GM03348 (cell line): ENCODE data around the gene NT5C.

Experiments
- DNase-seq: peaks from one replicate; pipeline ENCODE4 v3.0.0; 2012; ENCODE audit warnings: low spot score

Gene NT5C

DNA sequence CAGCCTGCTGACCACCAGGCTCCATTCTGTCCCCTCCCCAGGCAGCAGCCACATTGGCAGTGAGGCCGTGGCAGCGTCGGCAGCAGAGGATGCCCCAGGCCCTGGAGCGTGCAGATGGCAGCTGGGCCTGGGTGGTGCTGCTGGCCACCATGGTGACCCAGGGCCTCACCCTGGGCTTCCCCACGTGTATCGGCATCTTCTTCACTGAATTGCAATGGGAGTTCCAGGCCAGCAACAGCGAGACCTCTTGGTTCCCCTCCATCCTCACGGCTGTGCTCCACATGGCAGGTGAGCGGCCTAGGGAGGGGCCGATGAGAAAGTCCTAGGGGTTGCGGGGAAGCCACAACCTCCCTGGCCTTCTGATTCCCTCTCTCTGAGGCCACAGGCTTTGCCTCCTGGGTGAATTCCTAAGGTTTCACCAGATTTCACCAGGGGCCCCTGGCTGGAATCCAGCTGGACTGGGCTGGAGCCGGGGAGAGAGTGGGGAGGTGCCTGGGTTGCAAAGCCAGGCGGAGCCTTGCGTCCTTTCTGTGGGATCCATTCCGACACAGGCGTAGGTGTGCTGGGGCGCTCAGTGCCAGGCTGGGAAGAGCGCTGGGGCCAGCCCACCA is 37.9 kb downstream of the NT5C start:
- DNase-seq = no peak

DNA sequence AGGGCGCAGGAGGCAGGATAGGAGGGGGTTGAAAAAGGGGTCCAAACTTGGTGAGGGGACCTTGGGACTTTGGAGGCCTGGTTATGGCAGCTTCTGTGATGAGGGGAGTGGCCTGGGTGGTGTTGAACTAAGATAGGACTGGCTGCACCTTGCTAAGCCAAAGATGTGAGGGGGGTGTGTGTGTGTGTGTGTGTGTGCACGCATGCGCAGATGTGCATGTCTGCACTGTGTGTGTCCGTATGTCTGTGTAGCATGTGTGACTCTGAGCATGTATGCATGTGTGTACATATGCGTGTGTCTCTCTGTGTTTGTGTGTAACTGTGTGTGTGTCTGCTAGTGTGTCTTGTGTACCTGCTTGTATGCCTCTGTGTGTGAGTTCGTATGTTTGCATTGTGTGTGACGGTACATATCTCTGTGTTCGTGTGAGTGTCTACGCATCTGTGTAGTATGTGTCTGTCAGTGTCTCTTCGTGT is 39.7 kb downstream of the NT5C start:
- DNase-seq = no peak

DNA sequence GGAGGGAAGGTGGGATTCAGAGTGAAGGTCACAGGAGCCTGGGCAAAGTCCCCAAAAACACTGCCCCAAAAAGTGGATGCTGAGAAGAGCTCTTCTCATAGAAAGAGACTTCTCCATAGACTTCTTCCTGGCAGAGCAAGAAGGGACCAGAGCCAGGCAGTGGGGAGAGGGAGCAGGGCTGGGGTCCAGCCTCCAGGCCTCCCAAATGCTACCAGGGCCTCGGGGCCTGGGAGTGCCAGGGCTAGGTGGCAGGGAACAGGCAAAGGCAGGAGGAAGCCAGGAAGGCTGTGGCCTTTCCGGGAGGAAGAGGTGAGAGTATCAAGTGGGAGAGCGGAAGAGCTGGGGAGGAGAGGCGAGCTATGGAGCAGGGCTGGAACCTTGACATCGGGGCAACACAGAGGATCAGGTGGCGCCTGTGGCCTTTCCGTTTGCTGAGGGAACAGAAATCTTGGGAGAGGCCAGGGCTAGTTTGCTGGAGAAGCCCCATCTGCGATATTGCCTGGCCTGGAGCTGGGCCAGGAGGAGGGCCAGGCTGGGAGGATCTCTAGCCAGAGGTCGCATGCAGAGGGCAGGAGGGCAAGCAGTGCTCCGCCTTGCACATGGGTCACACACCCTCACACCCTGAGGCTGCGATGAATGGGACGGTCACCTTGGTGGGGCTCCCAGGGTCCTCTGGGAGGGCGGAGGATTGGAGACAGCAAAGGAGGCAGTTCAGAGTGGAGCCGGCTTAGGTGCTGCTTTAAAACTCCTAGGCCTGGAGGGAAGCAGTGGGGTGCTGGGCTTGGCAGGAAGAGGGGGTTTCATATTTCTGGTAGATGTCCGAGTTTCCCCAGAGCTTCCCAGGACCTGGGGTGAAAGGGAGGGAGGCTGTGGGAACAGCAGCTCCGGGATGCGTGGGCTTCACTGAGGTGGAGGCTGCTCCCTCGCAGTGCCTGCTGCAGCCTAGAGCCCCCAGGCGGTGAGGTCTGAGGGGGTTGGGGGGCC is 40.4 kb downstream of the NT5C start:
- DNase-seq = no peak

DNA sequence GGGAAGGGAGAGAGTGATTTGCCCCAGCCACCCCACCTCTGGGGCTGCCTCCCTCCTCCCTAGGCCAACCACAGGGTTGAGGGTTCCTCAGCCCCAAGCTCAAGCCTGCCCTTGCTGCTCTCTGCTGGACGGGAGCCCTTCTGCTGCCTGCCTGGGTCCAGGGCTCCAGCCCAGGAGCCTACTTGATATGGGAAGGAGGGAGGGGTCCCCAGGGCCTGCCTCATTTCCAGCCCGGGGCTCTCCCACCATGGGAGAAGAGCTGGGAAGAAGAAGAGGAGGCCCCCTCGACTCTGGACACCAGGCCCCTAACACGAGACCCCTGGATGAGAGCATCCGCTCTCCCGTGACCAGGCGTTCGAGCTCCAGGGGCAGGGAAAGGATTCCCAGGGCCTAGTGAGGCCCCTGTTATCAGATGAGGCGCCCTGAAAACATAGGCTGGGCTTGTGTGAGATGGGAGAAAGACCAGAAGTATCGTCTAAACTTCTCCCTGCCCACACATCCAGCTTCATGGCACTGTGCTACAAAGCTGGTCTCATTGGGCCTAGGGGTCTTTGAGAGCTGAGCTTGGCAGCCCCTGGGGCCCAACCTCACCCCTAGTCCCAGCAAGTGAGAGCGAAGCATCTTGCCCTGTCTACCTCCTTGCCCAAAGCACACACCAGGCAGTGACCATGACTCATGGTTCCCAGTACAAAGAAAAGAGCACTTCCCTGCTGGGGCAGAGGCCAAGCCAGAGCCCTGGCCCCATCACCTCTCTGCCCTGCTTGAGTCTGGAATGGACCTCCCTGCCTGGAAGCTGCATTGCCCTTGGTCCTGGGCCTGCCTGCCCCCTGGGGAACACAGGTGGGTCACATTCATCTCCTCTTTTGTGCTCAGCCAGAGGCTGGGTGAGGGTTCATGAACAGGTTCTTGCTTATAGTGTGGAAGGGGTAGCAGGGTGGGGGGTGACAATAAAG is 42.8 kb downstream of the NT5C start:
- peak; percentile 44 for DNase-seq

DNA sequence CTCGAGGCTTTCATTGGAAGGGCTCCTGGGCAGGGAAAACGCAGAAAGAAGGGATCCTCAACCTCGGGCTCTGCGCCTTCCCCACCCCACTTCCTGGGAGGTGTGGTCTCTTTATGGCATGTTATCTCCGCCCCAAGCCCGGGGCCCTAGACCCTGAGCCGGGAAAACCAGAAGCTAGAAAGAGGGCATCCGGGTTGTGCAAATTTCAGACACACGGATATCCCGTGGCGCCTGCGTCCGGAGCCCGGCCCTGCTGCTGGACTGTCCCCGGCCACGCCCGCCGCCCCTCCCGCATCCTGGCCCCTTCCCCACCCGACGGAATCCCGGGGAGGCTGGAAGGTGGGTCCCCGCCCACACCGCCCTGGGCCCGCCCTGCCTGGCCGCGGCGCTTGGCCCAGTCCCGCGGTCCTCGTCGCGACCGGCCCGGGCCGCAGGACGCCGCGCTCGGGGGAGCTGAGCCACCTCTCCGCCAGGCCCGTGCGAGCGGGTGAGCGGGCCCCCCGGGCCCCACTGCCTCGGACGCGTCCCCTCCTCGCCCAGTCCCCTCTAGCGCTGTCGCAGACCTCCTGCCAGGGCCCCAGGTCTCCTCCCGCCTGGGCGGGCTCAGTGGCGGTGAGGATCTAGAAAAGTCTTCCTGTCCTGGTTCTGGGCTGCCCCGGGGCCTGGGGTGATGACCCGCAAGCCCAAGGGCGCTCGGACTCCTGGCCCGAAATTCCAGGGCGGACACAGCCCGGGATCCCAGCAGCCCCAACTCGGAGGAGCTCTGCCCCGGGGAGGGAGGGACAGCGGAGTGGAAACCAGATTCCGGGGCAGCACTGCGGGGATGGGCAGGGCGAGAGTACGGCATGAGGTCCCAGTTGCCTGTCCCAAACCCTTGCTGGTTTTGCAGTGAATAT is 43.7 kb downstream of the NT5C start, which contains the start of gene SLC16A5:
SLC16A5 (plus strand) TSS at position 397 of the 896 bp plus-strand sequence. CDS start 5,683 bp downstream, outside the sequence.
- DNase-seq = peak; percentile 94

DNA sequence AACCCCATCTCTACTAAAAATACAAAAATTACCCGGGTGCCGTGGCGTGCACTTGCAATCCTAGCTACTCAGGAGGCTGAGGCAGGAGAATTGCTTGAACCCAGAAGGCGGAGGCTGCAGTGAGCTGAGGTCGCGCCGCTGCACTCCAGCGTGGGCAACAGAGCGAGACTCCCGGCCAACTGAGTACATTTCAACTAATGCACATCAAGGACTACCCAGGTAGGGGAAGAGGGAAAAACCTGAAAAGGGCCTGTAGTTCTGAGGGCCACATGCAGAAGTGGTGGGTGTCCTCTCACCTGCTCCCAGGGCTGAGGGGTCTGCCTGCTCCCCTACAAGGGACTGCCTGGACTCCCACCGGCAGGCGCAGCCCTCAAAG is 44.4 kb downstream of the NT5C start:
- no peak for DNase-seq

DNA sequence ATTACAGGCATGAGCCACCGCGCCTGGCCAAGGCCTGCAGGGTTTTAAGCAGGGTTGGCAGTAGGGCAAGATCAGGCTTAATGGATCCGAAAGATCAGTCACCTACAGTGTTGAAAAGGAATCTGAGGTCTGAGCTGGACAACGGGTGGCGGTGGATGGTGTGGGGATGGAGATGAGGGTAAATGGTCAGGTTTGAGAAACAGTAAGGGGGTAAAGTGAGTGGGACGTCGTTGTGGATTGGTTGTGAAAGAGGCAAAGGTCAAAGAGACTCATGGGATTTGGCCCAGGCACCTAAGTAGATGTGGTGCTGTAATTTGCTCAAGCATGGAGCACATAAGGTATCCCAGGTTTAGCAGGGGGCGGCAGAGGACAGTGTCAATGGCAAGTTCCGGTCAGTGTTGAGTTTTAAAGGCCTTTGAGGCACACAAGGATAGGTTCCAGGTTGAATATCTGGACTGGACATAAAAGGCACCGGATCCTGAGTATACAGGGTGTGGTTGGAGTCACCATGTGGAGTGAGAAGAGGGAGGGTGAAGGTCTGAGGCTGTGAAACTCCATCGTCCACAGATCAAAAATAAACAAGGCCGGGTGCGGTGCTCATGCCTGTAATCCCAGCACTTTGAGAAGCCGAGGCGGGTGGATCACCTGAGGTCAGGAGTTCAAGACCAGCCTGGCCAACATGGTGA is 44.9 kb downstream of the NT5C start:
- DNase-seq = no peak

DNA sequence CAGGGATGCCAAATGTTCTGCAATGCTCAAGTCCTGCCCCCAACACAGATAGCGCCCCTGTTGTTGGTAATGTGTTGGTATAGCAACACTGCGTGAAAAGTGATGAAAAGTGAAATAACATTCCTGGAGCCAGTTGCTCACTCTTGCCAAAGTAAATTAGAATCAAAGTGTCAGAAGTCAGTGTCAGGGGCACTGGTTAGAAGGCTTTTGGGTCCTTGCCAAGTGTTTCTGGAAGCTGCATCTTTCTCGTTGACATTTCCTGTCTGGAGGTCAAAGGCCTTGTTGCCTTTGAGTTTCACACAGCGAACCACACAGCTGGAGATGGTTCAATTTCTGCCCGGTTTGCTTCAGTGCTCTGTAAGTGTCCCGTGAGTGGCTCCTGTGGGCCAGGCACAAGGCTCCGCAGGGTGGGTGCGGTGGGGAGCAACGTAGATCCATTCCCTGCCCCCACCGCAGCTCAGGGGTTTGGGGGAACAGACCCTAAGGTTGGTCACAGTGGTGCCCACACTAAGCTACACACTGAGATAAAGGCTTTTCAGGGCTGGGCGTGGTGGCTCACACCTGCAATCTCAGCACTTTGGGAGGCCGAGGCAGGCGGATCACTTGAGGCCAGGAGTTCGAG is 47.4 kb downstream of the NT5C start:
- no peak for DNase-seq

DNA sequence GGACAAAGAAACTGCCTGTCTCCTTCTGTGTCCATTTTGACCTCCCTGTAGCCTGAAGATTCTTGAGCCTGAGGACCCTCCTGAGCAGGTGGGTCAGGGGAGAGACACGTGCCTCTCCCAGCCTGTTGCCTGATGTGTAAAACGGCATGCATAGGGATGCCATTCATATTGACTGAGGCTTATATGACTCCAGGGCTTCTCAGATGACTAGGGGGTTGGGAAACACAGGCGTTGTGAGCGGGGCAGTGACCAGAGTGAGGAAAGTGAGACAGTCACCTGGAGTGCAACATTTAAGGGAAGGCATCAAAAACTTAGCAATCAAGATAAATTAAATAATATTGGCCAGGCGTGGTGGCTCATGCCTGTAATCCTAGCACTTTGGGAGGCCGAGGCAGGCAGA is 48.9 kb downstream of the NT5C start:
- DNase-seq = no peak

DNA sequence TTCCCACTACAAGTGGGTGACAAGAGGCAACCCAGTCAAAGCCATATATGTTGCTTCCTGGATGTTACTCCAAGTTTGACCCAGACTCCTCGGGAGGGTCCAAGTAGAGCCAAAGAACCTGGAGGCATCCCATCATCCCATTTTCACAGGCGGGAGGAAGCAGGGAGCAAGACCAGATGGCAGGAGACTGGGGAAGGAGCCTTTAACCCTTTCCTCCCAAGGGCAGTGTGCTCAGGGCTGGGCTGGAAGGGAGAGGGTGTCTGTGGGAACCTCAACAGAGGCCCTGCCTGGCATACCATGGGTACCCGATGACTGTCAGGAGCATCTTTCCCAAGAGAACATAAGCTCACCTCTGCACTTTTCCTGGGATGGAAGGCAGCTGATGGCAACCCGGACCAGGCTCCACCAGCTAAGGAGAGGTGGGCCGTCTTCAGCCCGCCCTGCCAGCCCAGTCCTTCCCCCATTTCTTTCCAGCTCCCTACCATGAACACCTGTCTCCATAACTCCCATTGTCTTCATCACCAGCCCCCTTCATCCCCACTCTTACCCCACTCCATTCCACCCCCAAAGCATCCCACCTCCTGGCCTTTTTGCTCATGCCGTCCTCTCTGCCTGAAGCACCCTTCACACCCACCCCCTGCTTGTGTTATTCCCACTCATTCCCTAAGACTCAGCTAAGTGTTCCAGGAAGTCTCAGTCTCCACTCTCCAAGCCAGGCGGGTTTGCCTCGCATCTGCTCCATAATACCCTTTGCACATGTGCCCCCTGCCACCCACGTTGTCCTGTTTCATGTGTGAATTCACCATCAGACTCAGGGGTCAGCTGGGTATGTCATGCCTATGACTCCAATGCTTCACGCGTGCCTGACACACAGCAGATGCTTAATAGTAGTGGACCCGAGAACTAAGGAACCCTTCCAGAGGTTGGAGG is 49.7 kb downstream of the NT5C start:
- DNase-seq = no peak
